ENCODE measurements around the gene GNE. TPM values are rescaled to one million over a fixed set of nuclear protein-coding genes. Genes with fewer than 3 reads are reported as not detected.
"Not testable (repeated sequence)": the region's sequence is repeated elsewhere in the genome, so short reads cannot be mapped to it uniquely, and the experiment has no call there.

Gene GNE
- total and polyA plus RNA-seq, 2 of the 8 experiments (the other 6 are each of a cell fraction or from before 2014, with no cell fraction given): 5.1 to 11.1 TPM

GRCh38 chr9:36306471-36307306 is 48.4 kb upstream of the GNE start (continued):
- TF ChIP-seq EP300 (IDR thresholded peaks at IDR 0.05; ENCODE audit: borderline replicate concordance in 1 of 2, low read depth in 2 of 2, low read length in 2 of 2): no peak
- TF ChIP-seq TCF12 (IDR thresholded peaks at IDR 0.05; ENCODE audit: low read depth, low read length): no peak
- TF ChIP-seq RAD21 (IDR thresholded peaks at IDR 0.05 in 1 of 2, conservative IDR thresholded peaks at IDR 0.05 in 1 of 2; ENCODE audit: low read depth in 2 of 2, low read length in 2 of 2): no peak
- TF ChIP-seq GTF2F1 (IDR thresholded peaks at IDR 0.05; ENCODE audit: borderline replicate concordance, low read depth, low read length): no peak
- TF ChIP-seq TEAD4 (IDR thresholded peaks at IDR 0.05; ENCODE audit: low read depth, low read length): no peak

- H3K56ac ChIP-seq (replicated peaks; ENCODE audit: insufficient read length, low read depth, low read length); H4K5ac ChIP-seq (ENCODE audit: insufficient read length, low read depth, low read length); H4K8ac ChIP-seq (ENCODE audit: extremely low read depth, insufficient read depth, low read length); H2AK5ac ChIP-seq (ENCODE audit: low read depth, low read length); H3K9ac ChIP-seq (replicated peaks in 1 of 4; ENCODE audit: extremely low read depth in 1 of 4, low read depth in 3 of 4, low read length in 3 of 4); H2BK5ac ChIP-seq (ENCODE audit: low read depth, low read length); H2BK12ac ChIP-seq (ENCODE audit: low read depth, low read length); H3K9me3 ChIP-seq (ENCODE audit: insufficient read depth in 2 of 2, low read depth in 1 of 2, low read length in 1 of 2); H3K18ac ChIP-seq (ENCODE audit: extremely low read depth, low read length); H2AFZ ChIP-seq (ENCODE audit: low read length); H2BK20ac ChIP-seq (ENCODE audit: low read length); H3K27ac ChIP-seq (ENCODE audit: low read depth, low read length); H3K23ac ChIP-seq (ENCODE audit: insufficient read length); DNase-seq (ENCODE audit: low read depth in 1 of 2, low spot score in 2 of 2); H3K36me3 ChIP-seq (ENCODE audit: control insufficient read depth in 2 of 4, insufficient read depth in 4 of 4, low read length in 3 of 4); H2BK120ac ChIP-seq (replicated peaks; ENCODE audit: low read depth, low read length); H3K4ac ChIP-seq (replicated peaks; ENCODE audit: insufficient read length, low read depth, low read length); H4K91ac ChIP-seq (replicated peaks; ENCODE audit: insufficient read length, low read length); H2BK15ac ChIP-seq (ENCODE audit: low read length); H4K20me1 ChIP-seq (replicated peaks in 1 of 2; ENCODE audit: control insufficient read depth in 1 of 2, insufficient read depth in 2 of 2, low read length in 2 of 2); H3K14ac ChIP-seq (ENCODE audit: insufficient read length); FAIRE-seq; H3K4me2 ChIP-seq (ENCODE audit: insufficient read depth in 1 of 2, low read depth in 2 of 2, low read length in 2 of 2); H3K23me2 ChIP-seq (ENCODE audit: low read depth, low read length); H3K79me1 ChIP-seq (ENCODE audit: low read depth, low read length); H3K4me1 ChIP-seq (replicated peaks in 1 of 4; ENCODE audit: control insufficient read depth in 3 of 4, insufficient read depth in 4 of 4, low read length in 3 of 4); H3K79me2 ChIP-seq (ENCODE audit: control insufficient read depth in 1 of 2, insufficient read depth in 2 of 2, low read length in 2 of 2); H3K4me3 ChIP-seq (ENCODE audit: extremely low read depth in 1 of 4, insufficient read depth in 2 of 4, low read depth in 3 of 4, low read length in 4 of 4); POLR2A ChIA-PET (ENCODE audit: partially characterized antibody); H3K27me3 ChIP-seq (replicated peaks in 1 of 4; ENCODE audit: control insufficient read depth in 3 of 4, extremely low read depth in 1 of 4, insufficient read depth in 3 of 4, low read length in 3 of 4): not testable (repeated sequence)
- CTCF ChIA-PET (ENCODE audit: partially characterized antibody): interaction anchor here (0.6 to 2.1 kb wide), 3 partner anchors 10 to 268 kb away, joined by 4 to 8 read pairs (median 6); no protein-coding TSS in a partner anchor
- 97% methylated on average over 2 of the region's 2 CpGs; no CpG with 5 or more reads in 1 of the 2 experiments for WGBS, 2 experiments (ENCODE audit: extremely low coverage in 1 of 2, insufficient coverage in 1 of 2, insufficient read length in 1 of 2, insufficient replicate concordance in 2 of 2, low coverage in 1 of 2, low lambda C conversion rate in 2 of 2, missing lambda C conversion rate in 1 of 2)
Measured at GRCh38 chr9:36304366-36304765, 46.1 kb upstream of the GNE start.

Data from H1 (cell line).